ENCODE results near the gene FGD3.

- TF ChIP-seq CTCF (IDR thresholded peaks at IDR 0.05; ENCODE audit: low read depth, low read length, poor library complexity, severe bottlenecking) (no peak), EZH2phosphoT487 (IDR thresholded peaks at IDR 0.05; ENCODE audit: borderline replicate concordance, low read length) (no peak)
Observed at GRCh38 chr9:93022066-93022465, 74.7 kb downstream of the FGD3 start.
